Glomerular visceral epithelial cell (primary cell): ENCODE measurements around the gene ITPRIPL1.
A peak's percentile ranks its signal among the peaks of the same experiment; 100 is the strongest.

Source experiments
- DNase-seq: peaks from one replicate; pipeline ENCODE4 v3.0.0-alpha.2; 2016; ENCODE audit errors: extremely low spot score

The ITPRIPL1 gene

DNA sequence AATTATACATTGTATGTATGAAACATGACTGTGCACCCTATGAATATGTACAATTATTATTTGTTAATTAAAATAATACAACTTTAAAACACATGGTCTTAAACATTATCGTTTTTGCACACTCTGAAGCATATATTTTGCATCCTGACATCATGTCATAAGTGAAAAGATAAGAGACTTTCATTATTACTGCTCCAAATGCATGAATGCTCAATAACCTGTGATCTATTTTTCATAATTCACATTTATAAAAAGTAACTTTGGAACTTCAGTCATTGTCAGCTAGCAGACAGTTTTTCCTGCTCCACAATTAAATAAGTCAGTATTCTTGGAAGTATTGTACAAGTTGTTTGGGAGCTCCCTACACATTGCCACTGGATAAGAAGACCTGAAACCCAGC lies 1.3 kb upstream of the ITPRIPL1 start:
- no peak for DNase-seq

DNA sequence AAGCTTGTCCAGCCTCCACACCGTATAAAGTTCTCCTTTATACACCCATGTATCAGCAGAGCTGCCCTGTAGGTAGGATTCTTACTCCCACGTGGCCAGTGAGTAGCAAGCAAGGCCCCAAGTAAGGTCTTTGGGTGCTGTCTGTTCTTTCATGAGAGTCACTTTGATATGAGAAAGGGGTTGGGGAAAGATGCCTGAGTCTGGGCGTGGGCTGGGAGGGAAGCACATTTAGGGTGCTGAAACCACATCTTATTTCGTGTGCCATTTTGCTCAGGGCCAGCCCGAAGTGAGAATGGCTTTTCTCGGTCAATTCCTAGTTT lies 436 bp upstream of the ITPRIPL1 start:
- no peak for DNase-seq

DNA sequence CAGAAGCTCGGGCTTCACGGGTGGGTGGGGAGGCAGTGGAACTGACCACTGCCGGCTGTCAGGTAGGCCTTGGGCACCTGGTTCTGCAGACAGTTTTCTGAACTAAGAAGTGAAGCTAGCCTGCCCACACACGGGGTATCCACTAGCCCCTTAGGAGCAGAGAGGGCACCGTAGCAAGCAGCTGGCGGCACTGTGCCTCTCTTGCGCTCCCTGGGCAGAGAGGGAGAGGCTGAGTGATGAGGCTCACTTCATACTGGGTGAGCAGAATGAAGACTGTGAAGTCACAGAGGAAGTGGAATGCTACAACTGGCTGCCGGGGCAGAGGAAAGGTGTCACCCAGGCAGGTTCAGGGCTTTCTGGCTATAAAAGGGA lies 753 bp downstream of the ITPRIPL1 start:
- no peak for DNase-seq

DNA sequence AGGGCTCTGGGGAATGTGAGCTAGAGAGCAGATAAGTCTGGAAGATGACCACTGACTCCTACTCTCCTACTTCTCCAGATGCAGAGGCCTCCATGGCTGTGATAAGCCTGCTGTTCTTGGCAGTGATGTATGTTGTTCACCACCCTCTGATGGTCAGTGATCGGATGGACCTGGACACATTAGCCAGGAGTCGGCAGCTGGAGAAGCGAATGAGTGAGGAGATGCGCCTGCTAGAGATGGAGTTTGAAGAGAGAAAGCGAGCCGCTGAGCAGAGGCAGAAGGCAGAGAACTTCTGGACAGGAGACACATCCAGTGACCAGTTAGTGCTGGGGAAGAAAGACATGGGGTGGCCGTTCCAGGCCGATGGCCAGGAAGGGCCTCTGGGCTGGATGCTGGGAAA lies 1.4 kb downstream of the ITPRIPL1 start:
- no peak for DNase-seq

DNA sequence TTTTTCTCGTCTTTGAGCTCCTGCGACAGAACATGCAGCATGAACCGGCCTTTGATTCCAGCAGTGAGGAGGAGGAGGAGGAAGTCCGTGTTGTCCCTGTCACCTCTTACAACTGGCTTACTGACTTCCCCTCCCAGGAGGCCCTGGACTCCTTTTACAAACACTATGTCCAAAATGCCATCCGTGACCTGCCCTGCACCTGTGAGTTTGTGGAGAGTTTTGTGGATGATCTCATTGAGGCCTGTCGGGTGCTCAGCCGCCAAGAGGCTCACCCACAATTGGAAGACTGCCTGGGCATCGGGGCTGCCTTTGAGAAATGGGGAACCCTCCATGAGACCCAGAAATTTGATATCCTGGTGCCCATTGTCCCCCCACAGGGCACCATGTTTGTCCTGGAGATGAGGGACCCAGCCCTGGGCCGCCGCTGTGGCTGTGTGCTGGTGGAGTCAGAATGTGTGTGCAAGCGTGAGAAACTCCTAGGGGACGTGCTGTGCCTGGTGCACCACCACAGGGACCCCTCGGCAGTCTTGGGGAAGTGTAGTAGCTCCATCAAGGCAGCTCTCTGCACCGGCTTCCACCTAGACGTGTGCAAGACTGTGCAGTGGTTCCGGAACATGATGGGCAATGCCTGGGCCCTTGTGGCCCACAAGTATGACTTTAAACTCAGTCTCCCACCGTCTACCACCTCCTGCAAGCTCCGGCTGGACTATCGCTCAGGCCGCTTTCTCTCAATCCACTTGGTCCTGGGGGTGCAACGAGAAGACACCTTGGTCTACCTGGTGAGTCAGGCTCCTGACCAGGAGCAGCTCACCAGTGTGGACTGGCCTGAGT lies 2.1 kb downstream of the ITPRIPL1 start:
- DNase-seq: no peak

DNA sequence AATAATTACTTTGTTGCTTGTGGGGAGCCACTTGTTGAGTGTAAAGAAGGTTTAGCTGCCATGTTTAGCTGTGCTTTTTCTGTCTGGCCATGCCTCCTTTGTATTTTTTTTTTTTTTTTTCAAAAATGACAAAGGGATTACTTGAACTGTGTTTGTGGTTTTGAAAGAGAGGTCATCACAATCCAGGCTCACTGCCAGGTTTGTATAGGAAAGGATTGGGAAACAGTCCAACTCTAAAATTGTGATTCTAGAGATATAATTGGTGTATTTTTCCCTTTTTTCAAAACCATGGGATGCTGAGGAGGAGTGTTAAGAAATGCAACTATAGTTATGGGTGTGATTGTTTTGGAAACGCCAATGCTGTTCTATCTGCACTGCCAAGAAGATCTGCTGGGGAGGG lies 4.3 kb downstream of the ITPRIPL1 start:
- DNase-seq: peak; percentile 72

DNA sequence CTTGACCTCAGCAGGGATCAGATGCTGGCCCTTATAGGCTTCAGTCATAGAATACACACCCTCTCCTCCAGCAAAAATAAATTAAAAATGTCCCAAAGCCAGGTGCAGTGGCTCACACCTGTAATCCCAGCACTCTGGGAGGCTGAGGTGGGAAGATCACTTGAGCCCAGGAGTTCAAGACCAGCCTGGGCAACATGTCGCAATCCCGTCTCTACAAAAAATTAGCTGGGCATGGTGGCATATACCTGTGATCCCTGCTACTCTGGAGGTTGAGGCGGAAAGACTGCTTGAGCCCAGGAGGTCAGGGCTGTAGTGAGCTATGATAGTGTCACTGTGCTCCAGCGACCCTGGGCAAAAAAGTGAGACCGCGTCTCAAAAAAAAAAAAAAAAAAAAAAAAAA lies 4.8 kb downstream of the ITPRIPL1 start:
- DNase-seq: no peak

DNA sequence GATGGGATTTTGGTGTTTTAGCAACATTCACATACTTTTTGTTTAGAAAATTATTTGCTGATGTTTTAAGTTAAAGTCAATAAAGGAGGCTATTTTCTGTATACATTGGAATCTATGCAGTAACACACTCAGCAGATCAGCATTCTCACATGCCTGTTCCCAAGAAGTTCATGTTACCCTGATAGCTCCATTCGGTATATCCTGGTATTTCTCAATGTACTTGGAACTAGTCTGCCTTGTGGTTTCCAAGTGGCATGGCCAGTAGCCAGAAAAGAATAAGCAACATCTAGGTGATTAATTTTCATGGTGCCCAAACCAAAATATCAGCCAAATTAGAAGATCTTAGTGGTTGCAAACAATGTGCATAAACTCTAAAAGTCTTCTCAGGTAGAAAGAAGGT lies 5.3 kb downstream of the ITPRIPL1 start:
- peak; percentile 57 for DNase-seq

DNA sequence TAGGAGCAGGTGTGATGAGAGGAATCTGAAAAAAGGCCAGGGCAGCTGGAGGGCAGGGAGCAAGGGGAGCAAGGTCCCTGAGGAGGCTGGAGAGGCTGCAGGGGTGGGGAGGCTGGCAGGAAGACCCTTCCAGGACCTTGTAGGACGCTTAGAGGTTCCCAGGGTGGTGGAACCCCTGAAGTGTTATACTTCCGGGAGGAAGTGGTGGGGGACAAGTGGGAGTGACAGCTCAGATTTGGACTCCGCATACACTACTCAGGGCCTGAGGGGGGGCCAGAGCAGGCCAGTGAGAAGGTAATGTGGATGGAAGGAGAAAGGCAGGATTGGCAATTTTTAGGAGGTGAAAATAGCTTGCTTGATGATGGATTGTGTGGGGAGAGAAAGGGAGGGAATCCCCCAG lies 8.6 kb downstream of the ITPRIPL1 start:
- DNase-seq: no peak

DNA sequence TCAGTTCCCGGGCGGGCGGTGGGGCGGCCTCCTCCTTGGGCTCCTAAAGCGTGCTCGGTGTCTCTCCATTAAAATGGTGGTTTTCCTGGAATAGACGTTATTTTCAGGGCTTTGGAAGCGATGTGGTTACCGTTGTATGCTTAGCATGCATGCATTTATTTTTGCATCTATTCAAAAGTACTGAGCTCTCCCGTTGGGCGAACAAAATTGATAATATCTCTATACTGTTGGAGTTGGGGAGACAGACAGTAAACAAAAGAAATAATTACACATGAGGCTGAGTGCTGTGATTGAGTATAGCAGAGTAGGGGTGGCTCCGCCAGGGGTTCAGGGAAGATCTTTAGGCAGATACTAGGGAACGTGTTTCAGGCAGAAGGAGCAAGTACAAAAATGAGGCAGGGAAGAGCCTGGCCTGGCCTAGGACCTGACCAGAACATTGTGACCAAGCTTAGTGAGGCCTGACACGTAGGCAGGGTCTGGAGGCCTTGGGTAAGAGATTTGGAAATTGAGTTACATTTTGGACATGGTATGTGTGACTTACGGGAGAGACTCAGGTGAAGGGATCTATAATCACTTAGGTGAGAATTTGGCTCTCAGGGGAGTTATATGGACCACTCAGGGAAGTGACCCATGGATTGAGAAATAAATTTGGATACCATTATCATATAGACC lies 11.1 kb downstream of the ITPRIPL1 start:
- no peak for DNase-seq

DNA sequence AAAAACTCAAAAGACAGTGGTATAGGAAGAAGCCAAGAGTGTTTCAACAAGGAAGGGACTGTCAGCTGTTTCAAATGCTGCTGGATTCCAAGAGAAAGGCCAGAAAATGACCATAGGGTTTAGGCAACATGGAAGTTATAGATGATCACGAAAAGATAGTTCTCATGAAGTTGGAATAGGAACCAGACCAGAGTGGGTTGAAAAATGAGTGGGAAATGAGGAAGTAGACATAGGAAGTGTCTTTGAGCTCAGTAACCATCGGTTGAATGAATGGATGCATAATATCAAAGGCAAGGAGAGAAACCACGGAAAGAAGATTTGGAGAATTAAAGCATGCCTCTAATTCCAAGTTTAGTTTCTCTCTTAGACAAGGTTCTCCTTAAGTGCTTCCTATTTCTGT lies 11.8 kb downstream of the ITPRIPL1 start:
- DNase-seq: no peak

DNA sequence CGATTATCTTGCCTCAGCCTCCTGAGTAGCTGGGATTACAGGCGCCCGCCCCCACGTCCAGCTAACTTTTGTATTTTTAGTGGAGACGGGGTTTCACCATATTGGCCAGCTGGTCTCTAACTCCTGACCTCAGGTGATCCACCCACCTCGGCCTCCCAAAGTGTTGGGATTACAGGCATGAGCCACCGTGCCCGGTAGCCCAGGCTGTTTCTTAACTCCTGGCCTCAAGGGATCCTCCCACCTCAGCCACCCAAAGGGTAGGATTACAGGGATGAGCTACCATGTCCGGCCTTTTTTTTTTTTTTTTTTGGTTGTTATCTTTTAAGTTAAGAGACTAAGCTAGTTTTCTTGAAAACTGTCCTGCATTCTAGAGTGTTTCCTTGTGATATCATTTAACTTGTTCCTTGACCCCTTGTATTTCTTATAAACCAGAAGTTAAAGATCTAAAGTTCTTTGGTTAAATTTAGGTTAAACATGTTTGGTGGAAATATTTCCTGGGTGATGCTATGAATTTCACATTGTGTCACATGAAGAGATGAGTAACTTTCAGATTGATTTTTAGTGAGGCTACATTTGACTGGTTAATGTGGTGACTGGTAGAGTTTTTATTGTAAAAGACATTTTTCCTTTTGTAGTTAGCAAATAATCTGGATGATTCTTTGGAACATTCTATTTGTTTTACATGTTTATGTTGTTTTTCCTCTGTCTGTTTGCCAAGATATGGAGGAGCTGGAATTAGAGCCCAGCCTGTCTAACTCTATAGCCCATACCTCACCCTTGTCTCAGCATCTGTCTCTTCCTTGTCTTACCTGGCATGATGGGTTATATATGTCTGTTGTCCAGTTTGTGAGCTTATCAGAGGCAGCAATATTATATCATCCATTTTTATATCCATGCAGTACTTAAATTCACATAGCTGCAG lies 15.6 kb downstream of the ITPRIPL1 start:
- DNase-seq: peak; percentile 60

DNA sequence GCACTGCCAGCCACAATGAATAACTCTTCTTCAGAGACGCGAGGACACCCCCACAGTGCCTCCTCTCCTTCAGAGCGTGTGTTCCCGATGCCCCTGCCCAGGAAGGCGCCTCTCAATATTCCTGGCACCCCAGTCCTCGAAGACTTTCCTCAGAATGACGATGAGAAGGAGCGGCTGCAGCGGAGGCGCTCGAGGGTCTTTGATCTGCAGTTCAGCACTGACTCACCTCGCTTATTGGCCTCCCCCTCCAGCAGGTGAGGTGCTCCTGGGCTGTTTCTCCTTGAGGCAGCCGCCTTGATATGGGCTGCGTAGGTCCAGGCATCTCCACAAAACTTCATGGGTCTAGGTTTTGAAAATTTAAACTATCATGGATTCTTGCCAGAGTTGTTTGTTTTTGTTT lies 16.5 kb downstream of the ITPRIPL1 start:
- no peak for DNase-seq

DNA sequence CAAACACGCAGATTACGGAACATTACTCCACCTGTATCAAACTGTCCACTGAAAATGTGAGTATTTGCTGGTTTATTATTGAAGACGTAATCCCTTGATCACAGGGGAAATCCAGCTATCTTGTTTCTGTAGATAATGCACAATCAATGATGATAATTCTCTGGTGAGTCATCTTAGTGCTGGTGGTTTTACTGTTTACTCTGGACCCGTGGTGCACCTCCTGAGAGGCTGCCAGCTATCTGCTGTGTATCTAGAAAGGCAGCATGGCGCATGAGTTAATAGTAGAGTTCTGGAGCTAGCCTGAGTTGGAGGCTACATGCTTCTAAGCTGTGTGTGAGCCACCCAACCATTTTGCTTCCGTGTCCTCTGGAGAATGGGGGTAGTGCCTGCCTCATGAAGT lies 17.0 kb downstream of the ITPRIPL1 start:
- DNase-seq: peak; percentile 67

DNA sequence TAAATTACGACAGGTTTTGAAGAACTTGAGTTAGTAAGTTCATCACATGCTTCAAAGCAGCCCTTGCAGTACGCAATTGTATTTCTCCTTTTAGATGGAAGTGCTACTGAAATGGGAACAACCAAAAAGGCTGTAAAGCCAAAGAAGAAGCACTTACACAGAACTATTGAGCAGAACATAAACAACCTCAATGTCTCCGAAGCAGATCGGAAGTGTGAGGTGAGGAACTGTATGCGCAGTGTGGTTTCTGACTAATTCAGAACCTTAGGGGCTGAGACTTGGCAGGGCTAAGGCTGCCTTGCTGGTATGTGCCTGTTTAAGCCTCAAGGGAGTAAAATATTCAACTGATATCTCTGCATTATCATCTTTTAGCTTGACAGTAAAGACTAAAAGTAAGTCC lies 18.9 kb downstream of the ITPRIPL1 start:
- DNase-seq: peak; percentile 46

DNA sequence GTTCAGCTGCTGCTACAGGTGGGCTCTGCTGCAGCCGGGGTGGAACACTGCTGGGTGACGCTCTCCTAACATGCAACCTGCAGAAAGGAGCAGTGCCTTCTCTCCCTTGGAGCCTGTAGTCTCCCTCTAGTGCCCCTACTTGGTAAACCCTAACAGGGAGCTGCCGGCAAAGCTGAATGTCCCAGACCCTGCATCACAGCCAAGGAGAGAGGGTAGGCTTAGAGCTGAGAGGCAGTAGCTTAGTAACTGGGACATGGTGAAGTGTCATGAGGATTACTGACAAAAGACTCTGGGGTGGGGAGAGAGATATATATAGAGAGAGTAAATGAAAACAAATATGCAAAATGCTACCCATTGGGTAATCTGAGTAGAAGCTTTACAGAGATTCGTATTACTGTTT lies 20.3 kb downstream of the ITPRIPL1 start:
- no peak for DNase-seq

DNA sequence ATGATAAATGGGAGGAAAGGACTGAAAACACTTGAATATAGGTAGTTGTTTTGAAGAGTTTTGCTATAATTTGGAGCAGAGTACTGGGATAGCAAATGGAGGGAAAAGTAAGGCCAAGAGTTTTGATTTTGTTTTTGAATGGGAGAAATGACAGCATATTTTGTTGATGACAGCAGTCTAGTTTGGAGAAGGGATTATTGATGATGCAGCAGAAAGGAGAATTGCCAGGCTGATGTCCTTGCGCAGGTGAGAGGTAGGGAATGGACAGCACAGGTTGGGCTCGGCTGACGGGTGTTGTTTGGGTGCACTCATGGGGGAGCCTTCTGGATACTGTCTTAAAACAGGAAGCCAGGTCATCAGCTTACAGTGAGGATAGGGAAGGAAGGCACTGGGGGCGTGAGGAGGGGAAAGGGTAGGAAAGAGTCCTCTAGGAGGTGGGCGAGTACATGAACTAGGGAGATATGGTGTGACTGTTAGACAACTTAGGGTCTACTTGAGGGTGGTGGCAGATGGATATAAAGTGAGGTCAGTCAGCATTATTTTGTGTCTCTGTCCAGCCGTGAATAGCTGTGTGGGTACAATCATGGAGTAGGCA lies 20.8 kb downstream of the ITPRIPL1 start:
- DNase-seq: no peak

DNA sequence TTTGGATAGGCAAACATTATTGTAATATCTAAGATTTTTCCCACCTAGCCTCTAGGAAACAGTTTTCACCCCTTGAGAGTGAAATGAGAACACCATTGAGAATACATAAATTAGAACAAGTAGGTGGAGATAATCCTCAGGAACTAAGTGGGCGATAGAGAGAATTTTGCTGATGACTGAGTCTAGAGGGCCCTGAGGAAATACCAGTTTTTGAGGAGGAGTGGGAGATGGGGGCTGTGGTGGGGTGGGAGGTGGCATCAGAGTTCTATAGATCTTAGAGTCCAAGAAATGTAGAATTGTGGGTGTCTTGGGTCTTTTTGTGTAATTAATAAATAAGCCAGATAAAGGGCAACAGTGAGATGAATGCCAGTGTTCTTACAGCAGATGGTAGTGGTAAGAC lies 22.3 kb downstream of the ITPRIPL1 start:
- no peak for DNase-seq

DNA sequence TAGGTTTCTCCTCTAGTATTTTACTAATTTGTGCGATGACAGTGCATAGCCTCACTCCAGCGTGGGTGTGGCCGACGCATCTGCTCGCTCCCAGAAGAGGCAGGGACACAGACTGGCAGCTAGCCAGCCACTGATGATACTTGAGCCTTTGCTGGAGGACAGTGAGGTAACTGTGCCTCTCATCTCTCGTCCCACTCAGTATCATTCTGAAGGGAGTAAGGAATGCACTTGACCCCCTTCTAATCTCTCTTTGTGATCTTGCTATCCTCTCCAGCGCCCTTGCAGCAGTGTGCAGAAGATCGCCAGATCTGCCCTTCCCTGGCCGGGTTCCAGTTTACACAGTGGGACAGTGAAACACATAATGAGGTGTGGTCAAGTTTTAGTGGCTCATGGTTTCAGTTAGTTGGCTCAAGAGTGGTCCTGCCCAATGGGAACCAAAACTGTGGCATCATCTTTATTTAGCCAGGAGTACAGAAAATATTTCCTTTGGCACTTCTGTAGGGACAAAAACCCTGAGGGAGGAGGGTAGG lies 28.0 kb downstream of the ITPRIPL1 start:
- no peak for DNase-seq

DNA sequence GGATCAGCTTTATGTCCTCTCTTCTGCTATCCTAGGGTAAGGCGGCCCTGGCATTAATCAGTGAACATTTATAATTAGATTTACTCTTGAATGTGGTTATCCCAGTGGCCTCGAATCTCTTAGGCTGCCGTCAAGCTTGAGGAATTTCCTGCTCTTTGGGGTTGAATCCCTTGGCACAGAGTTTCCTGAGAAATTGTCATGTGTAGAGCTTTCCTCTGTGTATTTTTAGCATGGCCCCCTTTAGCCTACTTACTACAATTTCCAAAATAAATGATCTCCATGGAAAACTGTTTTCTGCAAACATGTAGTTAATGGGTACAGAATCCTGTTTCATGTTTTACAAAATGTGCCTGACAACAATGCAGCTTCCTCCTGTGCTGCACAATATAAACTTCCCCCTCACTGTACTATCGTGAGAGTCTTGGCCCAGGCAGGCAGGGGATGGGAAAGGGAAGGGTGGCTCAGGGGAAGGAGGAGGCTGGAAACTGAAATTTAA lies 28.5 kb downstream of the ITPRIPL1 start:
- no peak for DNase-seq

DNA sequence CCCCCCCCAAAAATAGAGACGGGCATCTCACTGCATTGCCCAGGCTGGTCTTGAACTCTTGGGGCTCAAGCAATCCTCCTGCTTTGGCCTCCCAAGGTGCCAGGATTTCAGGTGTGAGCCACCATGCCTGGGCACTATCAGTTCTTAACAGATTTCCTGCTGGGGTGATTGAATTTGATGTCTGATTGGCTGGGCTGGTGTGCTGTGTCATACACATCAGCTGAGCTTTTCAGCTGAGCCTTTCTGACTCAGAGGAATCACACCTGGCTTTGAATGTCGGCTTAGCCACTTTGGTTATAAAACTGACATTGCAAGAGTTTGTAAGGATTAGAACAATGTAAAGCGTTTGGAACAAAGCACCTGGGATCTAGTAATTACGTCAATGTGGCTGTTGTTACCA lies 29.4 kb downstream of the ITPRIPL1 start:
- no peak for DNase-seq

DNA sequence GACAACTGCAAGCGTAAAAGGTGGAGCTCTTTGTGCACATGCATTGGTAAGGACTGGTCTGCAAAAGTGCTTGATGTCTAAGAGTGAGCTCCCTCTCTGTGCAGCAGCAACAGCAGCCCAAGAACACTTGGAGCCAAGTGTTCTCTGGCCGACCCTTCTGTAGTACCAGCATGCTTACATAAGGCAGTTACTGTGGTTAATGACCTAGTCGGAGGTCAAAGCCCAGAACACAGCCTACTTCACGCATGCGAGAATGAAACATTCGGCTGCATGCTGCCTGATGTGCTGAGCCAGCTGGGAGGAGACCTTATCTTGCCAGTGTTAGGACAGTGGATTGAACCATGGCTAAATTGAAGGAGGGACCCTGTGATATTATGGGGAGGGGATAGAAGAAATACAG lies 31.8 kb downstream of the ITPRIPL1 start:
- DNase-seq: no peak
